ENCODE measurements around the gene NEUROD4. TPM values are rescaled to one million over a fixed set of nuclear protein-coding genes. Genes with fewer than 3 reads are reported as not detected.
A peak's percentile ranks its signal among the peaks of the same experiment; 100 is the strongest.

NEUROD4 gene
- total RNA-seq, 1 donor from 2014 or later = not detected

- no peak for DNase-seq
Measured at GRCh38 chr12:55061024-55061423, 41.2 kb downstream of the NEUROD4 start.

GRCh38 chr12:55063291-55063690 is 43.5 kb downstream of the NEUROD4 start:
- no peak for DNase-seq

DNA sequence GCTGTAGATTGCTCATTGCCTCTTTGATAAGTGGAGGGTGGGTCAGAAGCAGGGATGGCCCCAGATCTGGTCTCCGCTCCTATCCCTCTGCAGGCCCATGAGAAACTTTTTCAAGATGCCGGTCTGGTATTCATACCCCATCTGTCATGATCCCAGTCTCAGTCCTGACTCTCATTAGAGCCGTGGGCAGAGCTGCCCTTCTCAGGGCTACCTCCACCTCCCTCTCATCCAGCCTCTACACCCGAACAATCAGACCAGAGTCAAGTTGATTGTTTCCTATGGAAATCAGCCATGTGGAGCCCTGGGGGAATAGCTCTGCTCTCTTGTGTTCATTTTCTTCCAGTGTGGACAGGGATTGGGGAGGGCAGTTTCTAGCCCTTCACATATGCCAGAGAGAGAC is 45.8 kb downstream of the NEUROD4 start:
- no peak for DNase-seq

- DNase-seq = no peak
Measured at GRCh38 chr12:55067701-55068100, 47.9 kb downstream of the NEUROD4 start.

- DNase-seq = no peak
Measured at GRCh38 chr12:55068416-55069010, 48.7 kb downstream of the NEUROD4 start.

DNA sequence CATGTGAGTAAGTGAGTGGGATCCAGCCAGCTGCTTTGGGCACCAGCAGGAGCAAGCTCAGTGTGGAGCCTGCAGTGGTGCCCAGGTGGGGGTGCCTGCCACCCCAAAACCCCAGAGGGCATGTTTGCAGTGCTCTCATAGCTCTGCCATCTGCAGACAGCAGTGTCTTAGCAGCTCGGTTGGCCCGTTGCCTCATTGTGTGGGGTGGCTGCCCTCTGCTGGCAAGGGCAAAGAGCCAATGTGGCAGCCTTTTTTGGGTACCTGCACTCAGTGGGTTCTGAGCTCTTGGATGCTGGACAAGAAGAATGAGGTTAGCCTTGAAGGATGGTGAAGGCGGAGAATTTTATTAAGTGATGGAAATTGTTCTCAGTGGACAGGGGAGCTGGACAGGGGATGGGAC is 52.3 kb downstream of the NEUROD4 start:
- DNase-seq = no peak

GRCh38 chr12:55073043-55074022 is 53.6 kb downstream of the NEUROD4 start:
- DNase-seq = peak; percentile 53

GRCh38 chr12:55074806-55075205 is 55.0 kb downstream of the NEUROD4 start:
- DNase-seq = no peak

Other genes starting within 250 kb of the NEUROD4 start
- 90.0 TPM for gene MUCL1, start 165.5 kb upstream of the NEUROD4 start, total RNA-seq
- gene TESPA1, start 35.2 kb upstream of the NEUROD4 start, total RNA-seq = 0.30 TPM
- not detected for gene OR9K2, start 106.4 kb downstream of the NEUROD4 start, total RNA-seq
- not detected for gene OR10A7, start 201.1 kb downstream of the NEUROD4 start, total RNA-seq
- not detected for gene OR6C74, start 224.6 kb downstream of the NEUROD4 start, total RNA-seq